GM12801 (cell line): ENCODE data around the gene SEMA3D.

Experiments used
- TF ChIP-seq, protein P1 (sequence below): IDR thresholded peaks from one replicate; pipeline ENCODE4 v1.5.1; 2011; ENCODE audit warnings: control low read depth; ENCODE audit not compliant: insufficient read length; ENCODE audit errors: extremely low read depth

SEMA3D gene

GRCh38 chr7:85154282-85154937 is 32.4 kb downstream of the SEMA3D start:
- TF ChIP-seq, protein P1, sequence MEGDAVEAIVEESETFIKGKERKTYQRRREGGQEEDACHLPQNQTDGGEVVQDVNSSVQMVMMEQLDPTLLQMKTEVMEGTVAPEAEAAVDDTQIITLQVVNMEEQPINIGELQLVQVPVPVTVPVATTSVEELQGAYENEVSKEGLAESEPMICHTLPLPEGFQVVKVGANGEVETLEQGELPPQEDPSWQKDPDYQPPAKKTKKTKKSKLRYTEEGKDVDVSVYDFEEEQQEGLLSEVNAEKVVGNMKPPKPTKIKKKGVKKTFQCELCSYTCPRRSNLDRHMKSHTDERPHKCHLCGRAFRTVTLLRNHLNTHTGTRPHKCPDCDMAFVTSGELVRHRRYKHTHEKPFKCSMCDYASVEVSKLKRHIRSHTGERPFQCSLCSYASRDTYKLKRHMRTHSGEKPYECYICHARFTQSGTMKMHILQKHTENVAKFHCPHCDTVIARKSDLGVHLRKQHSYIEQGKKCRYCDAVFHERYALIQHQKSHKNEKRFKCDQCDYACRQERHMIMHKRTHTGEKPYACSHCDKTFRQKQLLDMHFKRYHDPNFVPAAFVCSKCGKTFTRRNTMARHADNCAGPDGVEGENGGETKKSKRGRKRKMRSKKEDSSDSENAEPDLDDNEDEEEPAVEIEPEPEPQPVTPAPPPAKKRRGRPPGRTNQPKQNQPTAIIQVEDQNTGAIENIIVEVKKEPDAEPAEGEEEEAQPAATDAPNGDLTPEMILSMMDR = no peak

GRCh38 chr7:85153715-85154114 is 33.1 kb downstream of the SEMA3D start:
- TF ChIP-seq, protein P1 = no peak

GRCh38 chr7:85150624-85151023 is 36.2 kb downstream of the SEMA3D start:
- TF ChIP-seq, protein P1 = no peak

- TF ChIP-seq, protein P1 = no peak
Observed at GRCh38 chr7:85144771-85145170, 42.1 kb downstream of the SEMA3D start.

DNA sequence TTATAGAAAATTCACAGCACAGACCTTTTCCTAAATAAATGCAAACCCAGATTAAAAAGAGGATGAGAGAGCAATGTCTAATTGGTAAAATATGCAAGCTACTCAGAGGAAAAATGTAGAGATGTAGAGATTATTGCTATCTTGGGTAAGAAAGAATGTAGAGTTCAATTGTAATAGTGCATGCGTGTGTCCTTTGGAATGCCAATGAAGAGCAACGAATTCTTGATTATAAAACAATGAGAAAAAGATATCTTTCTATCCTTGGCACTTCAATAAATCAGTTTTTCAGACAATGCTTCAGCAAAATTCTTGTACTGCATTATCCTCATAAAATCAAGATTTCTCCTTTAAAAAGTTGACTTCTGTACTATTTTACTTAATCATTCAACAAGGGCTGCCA is 50.9 kb downstream of the SEMA3D start:
- TF ChIP-seq, protein P1 = no peak

DNA sequence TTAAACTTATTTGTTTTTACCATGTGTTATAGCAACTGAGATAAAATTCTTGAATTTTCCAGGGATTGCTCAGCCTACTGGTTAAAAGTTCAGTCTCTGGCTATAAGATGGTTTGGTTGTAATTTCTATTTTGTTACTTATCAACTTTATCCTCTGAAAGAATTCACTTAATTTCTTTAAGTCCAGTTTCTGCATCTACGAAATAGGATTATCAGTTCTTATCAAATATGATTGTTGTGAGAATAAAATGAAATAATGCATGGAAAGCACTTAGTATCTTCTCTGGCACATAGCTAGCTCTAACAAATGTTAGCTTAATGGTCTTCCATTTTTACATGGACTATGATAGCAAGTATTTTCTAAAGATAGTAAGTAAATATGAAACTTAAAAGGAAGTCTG is 53.3 kb downstream of the SEMA3D start:
- TF ChIP-seq, protein P1 = no peak

GRCh38 chr7:85133006-85133405 is 53.9 kb downstream of the SEMA3D start:
- TF ChIP-seq, protein P1 = no peak
